Fibroblast of mammary gland (primary cell): Measurements from ENCODE around the gene PLEKHG4B.

Experiments used
- DNase-seq: peaks from one replicate; pipeline ENCODE4 v3.0.0-alpha.2; 2010; ENCODE audit warnings: low read depth
- H3K4me3 ChIP-seq: 2 replicates; pipeline ENCODE4 v1.5.1; 2011; ENCODE audit warnings: low read depth, mild to moderate bottlenecking, low read length, moderate library complexity; ENCODE audit not compliant: control insufficient read depth
- CTCF ChIP-seq: conservative IDR thresholded peaks from 2 replicates; pipeline ENCODE4 v1.5.1; 2011; ENCODE audit warnings: low read depth, low read length, inconsistent platforms; ENCODE audit not compliant: control insufficient read depth, insufficient read depth

PLEKHG4B gene

GRCh38 chr5:73768-74502, 18.0 kb upstream of the PLEKHG4B start:
- DNase-seq: no peak
- TF ChIP-seq CTCF: no peak
- H3K4me3 ChIP-seq: no peak overlapping the region

GRCh38 chr5:74503-75109, 17.4 kb upstream of the PLEKHG4B start:
- no peak for DNase-seq
- TF ChIP-seq CTCF: no peak
- H3K4me3 ChIP-seq: no peak overlapping the region

GRCh38 chr5:75331-76320, 16.3 kb upstream of the PLEKHG4B start:
- TF ChIP-seq CTCF: no peak
- no peak for DNase-seq
- H3K4me3 ChIP-seq: no peak overlapping the region

- DNase-seq: no peak
- no peak for TF ChIP-seq CTCF
- H3K4me3 ChIP-seq: no peak overlapping the region
These were observed 15.4 kb upstream of the PLEKHG4B start for GRCh38 chr5:76358-77169.

GRCh38 chr5:77170-77501, 14.8 kb upstream of the PLEKHG4B start:
- no peak for DNase-seq
- no peak overlapping the region for H3K4me3 ChIP-seq
- no peak for TF ChIP-seq CTCF

- H3K4me3 ChIP-seq: no peak overlapping the region
- DNase-seq: no peak
- TF ChIP-seq CTCF: no peak
These were observed 14.4 kb upstream of the PLEKHG4B start for GRCh38 chr5:77546-77945.
